Large intestine (tissue), 3 donors: ENCODE measurements around the gene MME. TPM values are rescaled to one million over a fixed set of nuclear protein-coding genes. Genes with fewer than 3 reads are reported as not detected.
A peak's percentile ranks its signal among the peaks of the same experiment; 100 is the strongest.

Source experiments
- DNase-seq, 2 donors: peaks; one replicate each; pipeline versions ENCODE4 v3.0.0 to v3.0.0-alpha.2; 2013
- H3K27ac ChIP-seq: one replicate; pipeline ENCODE4 v1.5.1; 2013; ENCODE audit warnings: low read length
- H3K27me3 ChIP-seq: 2 replicates; pipeline ENCODE4 v1.6.1; 2013; ENCODE audit warnings: low read length; ENCODE audit not compliant: control insufficient read depth, insufficient read depth
- H3K36me3 ChIP-seq: 2 replicates; pipeline ENCODE4 v1.6.1; 2013; ENCODE audit warnings: low read length; ENCODE audit not compliant: control insufficient read depth, insufficient read depth
- H3K4me1 ChIP-seq: one replicate; pipeline ENCODE4 v1.6.1; 2013; ENCODE audit warnings: low read length; ENCODE audit not compliant: control insufficient read depth, insufficient read depth
- H3K4me3 ChIP-seq: one replicate; pipeline ENCODE4 v1.5.1; 2013; ENCODE audit warnings: low read length
- H3K9me3 ChIP-seq: one replicate; pipeline ENCODE4 v1.6.1; 2013; ENCODE audit warnings: mild to moderate bottlenecking, low read depth, low read length, moderate library complexity; ENCODE audit not compliant: control insufficient read depth
- WGBS: methylation state at CpG from one replicate; pipeline ENCODE4 v1.1.5; 2013; ENCODE audit warnings: low lambda C conversion rate; ENCODE audit not compliant: insufficient coverage; 5-methylcytosine and 5-hydroxymethylcytosine counted together
- polyA plus RNA-seq: library from polyadenylated mRNA; unstranded; fragments of 120-200 nt; gene quantifications from one replicate; pipeline ENCODE4 v1.2.1, GENCODE V29; 2013

MME gene
- polyA plus RNA-seq, 1 donor: 307 TPM

DNA sequence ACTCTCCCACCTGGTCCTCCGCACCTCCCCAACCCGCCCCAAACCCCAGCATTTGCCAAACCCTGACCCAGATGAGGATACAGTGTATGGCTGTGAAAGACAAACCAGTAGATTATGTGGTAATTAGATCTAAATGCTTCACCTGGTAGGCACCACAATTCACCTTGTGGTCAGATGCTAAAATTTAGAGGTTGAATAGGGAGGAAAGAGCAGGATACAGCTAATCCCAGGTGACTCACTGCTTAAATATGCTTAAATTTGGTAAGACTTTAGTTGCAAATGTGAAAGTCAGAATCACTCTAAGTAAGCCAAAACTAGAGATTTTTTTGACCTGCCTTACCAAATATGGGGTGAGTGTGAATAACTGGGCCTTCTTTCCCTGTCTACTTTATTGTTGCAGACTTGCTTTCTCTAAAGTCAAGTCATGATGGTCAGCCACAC lies 105.5 kb downstream of the MME start:
- WGBS: no CpG with 5 or more reads among the region's 2 CpGs
- DNase-seq: no peak
- H3K4me1 ChIP-seq: peaks cover 4% of the 10 kb centered on the region
- no peaks in the 10 kb centered on the region for H3K27me3 ChIP-seq
- no peaks in the 10 kb centered on the region for H3K36me3 ChIP-seq
- no peak overlapping the region for H3K27ac ChIP-seq
- H3K9me3 ChIP-seq: no peaks in the 10 kb centered on the region
- H3K4me3 ChIP-seq: no peak overlapping the region

DNA sequence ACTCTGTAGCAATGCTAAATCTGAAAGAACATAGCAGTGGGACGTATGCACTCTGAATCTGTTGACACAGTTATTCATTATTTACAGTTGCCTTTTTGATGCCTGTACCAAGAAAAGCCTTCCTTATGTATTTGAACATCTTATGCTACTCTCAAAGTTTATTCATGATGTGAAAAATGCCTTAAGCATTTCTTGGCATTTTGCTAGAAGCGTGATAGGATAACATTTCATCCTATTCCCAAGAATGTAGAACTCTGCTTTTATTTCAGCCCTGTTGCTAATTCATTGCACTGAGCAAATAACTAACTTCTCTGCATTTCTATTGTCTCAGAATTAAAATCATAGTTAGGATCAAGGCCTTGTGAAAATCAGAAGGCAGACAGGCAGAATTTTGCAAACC lies 107.9 kb downstream of the MME start:
- Histone ChIP-seq H3K27ac (no peak overlapping the region), H3K4me3 (no peak overlapping the region), H3K36me3 (no peaks in the 10 kb centered on the region), H3K27me3 (no peaks in the 10 kb centered on the region), H3K9me3 (no peaks in the 10 kb centered on the region), H3K4me1 (peaks cover 7% of the 10 kb centered on the region)
- no peak for DNase-seq
- WGBS: 61% methylated on average over 2 of the region's 2 CpGs

DNA sequence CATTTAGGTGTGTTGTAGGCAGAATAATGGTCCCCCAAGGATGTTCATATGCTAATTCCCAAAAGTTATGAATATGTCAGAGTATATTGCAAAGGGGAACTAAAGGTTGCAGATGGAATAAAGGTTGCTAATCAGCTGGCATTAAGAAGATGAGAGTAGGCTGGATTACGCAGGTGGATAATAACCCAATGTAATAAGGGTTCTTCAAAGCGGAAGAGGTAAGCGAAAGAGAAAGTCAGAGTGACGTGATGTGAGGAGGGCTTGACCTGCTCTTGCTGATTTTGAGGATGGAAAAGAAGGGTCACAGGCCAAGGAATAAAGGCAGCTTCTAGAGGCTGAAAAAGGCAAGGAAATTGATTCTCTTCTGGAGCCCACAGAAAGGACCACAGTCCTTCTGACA lies 109.4 kb downstream of the MME start:
- DNase-seq: no peak
- no peak overlapping the region for H3K4me3 ChIP-seq
- H3K27me3 ChIP-seq: no peaks in the 10 kb centered on the region
- WGBS: 100% methylated on average over 2 of the region's 4 CpGs
- H3K27ac ChIP-seq: no peak overlapping the region
- no peaks in the 10 kb centered on the region for H3K36me3 ChIP-seq
- H3K4me1 ChIP-seq: peaks cover 7% of the 10 kb centered on the region
- H3K9me3 ChIP-seq: no peaks in the 10 kb centered on the region

DNA sequence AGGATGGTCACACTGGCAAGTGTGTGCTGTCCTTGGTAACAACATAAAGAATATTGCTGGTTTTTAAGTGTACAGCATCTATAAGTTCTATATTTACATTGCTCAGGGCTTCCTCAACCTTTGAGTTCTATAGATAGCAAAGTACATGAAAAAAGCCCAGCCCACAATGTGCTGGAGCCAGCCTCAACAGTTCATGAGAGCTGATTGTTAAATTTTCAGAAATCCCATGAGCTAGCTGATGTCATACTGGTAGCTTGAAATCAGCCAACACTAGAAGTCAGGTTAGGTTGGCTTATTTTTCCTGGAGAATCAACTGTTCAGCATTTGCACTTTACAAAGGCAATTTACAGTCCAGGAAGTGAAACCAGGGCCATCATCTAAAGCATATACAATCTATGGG lies 110.6 kb downstream of the MME start:
- H3K4me3 ChIP-seq: no peak overlapping the region
- no peaks in the 10 kb centered on the region for H3K27me3 ChIP-seq
- H3K4me1 ChIP-seq: peaks cover 7% of the 10 kb centered on the region
- DNase-seq: peak; percentile 27 to 78
- H3K36me3 ChIP-seq: no peaks in the 10 kb centered on the region
- no peaks in the 10 kb centered on the region for H3K9me3 ChIP-seq
- no peak overlapping the region for H3K27ac ChIP-seq

DNA sequence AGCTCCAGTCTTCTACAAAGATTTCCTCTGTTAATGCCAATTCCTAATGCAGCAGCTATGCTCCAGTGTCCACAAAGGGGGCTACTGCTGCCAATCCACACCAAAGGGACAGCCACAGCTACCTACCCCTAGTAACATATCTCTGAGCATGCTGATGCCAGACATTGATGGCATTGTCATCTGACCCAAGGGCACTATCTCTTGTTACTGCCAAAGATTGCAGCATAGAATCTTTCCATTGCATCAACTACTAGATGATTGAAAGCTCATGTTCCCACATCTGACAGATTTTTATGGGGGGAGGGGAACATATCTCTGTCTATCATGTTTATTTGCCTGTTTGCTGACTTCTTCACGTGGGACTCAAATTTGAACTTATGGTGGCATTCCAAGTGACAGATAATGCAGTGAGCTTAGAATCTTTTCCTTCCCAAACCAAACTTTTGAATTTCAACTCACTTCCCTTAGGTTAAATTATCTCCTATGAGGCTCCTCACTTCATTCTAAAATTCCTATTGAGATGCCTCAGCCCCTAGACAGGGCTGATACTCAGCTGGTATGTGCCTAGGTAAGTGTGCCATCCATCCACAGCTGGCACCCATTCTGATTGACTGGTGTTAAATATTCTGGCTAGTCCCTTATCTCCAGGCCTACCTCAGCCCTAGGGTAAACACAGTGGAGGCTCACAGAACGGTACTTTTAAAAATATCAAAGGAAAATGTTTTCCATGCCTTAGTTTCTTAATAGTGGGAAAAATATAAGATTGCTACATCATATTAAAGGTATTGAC lies 113.0 kb downstream of the MME start:
- DNase-seq: no peak
- no peaks in the 10 kb centered on the region for H3K36me3 ChIP-seq
- no CpG with 5 or more reads among the region's 2 CpGs for WGBS

DNA sequence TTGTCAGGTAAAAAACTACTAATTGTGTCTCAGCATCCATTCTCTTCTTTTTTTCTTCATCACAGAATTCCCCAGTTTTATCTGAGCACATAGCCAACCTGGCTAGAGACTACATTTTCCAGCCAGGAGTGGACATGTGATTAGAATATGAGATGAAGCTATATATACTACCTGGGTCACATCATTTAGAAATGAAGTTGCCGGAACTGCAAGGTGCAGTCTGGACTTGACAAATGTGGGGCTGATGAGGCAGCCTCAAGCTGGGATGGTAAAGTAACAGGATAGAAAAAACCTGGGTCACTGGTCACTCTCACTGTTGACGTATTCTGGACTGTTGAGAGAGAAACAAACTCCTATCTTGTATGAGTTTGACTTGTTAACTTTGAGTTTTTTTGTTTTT lies 113.7 kb downstream of the MME start:
- no peaks in the 10 kb centered on the region for H3K9me3 ChIP-seq
- no peaks in the 10 kb centered on the region for H3K27me3 ChIP-seq
- 71% methylated on average over 1 of the region's 2 CpGs for WGBS
- peaks cover 7% of the 10 kb centered on the region for H3K4me1 ChIP-seq
- no peak for DNase-seq
- no peaks in the 10 kb centered on the region for H3K36me3 ChIP-seq
- H3K27ac ChIP-seq: no peak overlapping the region
- H3K4me3 ChIP-seq: no peak overlapping the region

More for the DNA sequence above, 113.0 kb downstream of the MME start:
- Histone ChIP-seq H3K4me3 (no peak overlapping the region), H3K27ac (no peak overlapping the region), H3K27me3 (no peaks in the 10 kb centered on the region), H3K4me1 (peaks cover 7% of the 10 kb centered on the region), H3K9me3 (no peaks in the 10 kb centered on the region)

DNA sequence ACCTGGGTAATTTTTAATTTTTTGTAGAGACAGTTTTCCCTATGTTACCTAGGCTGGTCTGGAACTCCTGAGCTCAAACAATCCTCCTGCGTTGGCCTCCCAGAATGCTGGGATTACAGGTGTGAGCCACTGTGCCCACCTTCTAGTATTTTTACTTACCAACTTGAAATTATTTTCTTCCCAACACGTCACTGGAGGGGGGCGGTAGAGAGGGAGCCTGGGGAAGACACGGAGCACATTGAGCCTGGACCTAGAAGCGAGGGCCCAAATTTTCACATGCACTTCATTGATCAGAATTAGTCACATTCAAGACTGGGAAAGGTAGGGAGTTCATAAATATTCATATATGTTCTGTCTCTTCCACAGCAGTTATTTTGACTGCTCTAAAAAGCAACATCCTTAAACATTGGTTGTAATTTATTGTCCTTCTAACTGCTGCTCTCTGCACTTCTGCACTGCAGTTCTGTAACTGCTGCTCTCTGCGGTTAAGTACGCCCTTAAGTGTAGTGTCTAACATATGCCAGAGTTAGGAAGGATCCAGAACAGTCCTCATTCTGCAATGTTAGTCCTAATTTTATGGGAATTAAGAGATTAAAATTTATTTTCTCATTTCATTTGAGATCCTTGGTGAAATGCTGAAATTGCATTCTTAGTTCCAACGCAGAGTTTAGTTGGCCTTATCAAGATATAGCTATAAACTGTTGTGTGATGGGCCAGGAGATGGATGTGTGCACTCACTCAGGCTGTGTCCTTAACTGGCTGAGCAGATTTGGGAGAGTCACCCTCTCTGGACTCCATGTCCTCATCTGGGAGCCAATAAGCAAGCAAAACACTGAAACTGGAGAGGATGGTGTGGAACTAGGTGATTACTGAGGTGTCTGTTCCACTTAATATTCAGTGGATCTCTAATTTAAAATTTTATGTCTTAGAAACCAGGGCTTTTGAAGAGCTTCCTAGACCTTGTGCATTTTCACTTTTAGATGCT lies 115.1 kb downstream of the MME start:
- Histone ChIP-seq H3K36me3 (no peaks in the 10 kb centered on the region), H3K27ac (no peak overlapping the region), H3K4me1 (peaks cover 6% of the 10 kb centered on the region), H3K9me3 (no peaks in the 10 kb centered on the region), H3K27me3 (no peaks in the 10 kb centered on the region), H3K4me3 (no peak overlapping the region)
- 82% methylated on average over 6 of the region's 8 CpGs for WGBS
- DNase-seq: no peak

DNA sequence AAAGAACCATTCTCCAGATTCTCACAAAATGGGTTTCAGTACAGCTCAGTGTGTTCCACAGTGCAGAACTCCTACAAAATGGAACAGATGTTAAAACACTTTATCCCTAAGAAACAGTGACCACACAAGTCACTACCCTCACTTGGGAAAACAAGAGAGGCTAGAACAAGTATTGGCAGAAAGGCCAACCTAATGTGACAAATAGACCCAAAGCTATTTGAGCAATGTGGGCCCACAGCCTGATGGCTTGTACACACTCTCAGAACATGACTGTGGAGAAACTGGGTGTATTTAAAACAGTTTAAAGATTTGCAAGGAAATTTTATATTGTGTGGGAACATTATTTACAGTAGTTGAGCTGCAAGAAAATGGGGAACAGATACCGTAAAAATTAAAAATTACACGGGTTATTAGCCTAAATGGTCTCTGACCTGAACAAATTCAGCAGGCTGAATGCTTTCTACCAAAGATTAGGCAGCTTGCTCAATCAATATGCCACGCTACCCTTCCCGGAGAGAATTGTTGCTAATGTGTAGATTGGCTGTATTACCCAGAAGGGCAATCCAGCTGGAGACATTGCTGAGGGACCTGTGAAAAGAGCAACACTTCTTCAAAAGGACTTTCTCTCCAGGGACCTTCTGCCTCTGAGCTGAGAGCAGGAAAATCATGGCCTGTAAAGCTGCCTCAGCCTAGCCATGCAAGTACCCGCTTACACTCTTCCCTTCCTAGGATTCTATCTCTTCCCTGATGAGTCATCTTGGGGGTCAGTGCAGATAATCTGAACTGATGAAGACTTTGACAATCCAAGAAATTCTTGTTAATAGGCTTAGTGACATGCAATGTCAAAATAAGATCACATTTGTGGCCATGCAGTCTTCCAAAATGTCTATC lies 116.3 kb downstream of the MME start:
- no peak overlapping the region for H3K27ac ChIP-seq
- H3K27me3 ChIP-seq: no peaks in the 10 kb centered on the region
- H3K36me3 ChIP-seq: no peaks in the 10 kb centered on the region
- no CpG with 5 or more reads among the region's 5 CpGs for WGBS
- H3K4me1 ChIP-seq: no peaks in the 10 kb centered on the region
- no peak overlapping the region for H3K4me3 ChIP-seq
- no peak for DNase-seq
- H3K9me3 ChIP-seq: no peaks in the 10 kb centered on the region

DNA sequence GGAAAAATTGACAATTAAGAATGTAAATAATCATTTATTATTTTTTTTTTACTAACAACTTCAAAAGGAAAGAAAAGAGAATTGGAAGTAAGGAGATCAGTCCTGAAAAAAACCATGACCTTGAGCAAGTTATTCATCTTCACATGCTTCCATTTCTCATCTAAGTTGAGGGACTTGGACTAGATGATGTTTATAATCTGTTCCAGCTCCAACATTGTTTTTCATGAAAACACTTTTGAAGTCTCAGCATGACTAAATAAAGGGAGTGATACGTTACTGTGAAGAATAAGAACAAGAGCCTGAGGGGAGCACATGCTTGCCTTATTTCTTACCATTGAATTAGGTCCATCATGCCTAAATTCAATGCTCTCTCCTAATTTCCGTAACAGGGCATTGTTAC lies 117.7 kb downstream of the MME start:
- Histone ChIP-seq H3K27ac (no peak overlapping the region), H3K4me1 (no peaks in the 10 kb centered on the region), H3K27me3 (no peaks in the 10 kb centered on the region), H3K4me3 (no peak overlapping the region), H3K36me3 (no peaks in the 10 kb centered on the region), H3K9me3 (no peaks in the 10 kb centered on the region)
- 100% methylated on average over 1 of the region's 2 CpGs for WGBS
- DNase-seq: no peak

DNA sequence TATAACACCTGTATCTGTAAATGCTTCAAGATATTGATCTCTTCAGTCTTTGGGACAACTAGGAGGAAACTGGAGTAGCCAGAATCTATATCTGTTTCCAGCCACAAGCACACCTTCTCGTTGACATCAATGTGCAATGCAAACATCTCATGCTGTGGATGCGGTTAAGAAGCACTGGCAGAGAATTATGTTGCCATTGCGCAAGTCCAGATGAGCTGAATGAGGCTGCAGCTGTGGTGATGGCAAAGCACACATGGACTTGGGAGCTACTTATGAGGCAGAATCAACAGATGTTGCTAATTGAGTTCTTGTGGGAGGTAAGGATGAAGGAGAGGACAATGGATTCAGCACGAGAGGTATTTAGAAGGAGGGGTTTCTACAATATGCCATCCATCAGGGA lies 122.5 kb downstream of the MME start:
- DNase-seq: no peak
- Histone ChIP-seq H3K9me3 (no peaks in the 10 kb centered on the region), H3K27me3 (no peaks in the 10 kb centered on the region), H3K27ac (no peak overlapping the region), H3K36me3 (no peaks in the 10 kb centered on the region), H3K4me3 (no peak overlapping the region), H3K4me1 (no peaks in the 10 kb centered on the region)
- WGBS: no CpG with 5 or more reads among the region's 4 CpGs
